IPS-18c (cell line): ENCODE measurements around the gene MROH9.
"Not testable (repeated sequence)": the region's sequence is repeated elsewhere in the genome, so short reads cannot be mapped to it uniquely, and the experiment has no call there.

Experiments
- H3K4me3 ChIP-seq: 2 replicates; pipeline ENCODE4 v1.7.0; 2013; ENCODE audit warnings: low read depth, mild to moderate bottlenecking, low read length, moderate library complexity; ENCODE audit not compliant: insufficient read depth
- H3K9me3 ChIP-seq: one replicate; pipeline ENCODE4 v1.6.1; 2013; ENCODE audit warnings: mild to moderate bottlenecking, low read length, moderate library complexity; ENCODE audit not compliant: control insufficient read depth, insufficient read depth

The MROH9 gene

DNA sequence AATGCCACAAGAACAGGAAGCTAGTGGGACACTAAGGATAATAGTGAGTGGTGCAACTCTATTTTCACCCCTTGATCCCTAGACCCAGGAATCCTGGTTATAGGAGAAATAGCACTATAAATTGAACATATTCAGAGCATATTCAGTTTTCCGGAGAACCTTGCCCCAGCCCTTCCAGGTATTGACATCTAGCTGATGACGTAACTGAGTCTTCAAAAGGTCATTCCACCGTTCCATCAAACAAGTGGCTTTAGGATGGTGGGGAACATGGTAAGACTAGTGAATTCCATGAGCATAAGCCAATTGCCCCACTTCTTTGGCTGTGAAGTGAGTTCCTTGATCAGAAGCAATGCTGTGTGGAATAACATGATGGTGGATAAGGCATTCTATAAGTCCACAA lies 2.9 kb downstream of the MROH9 start:
- no peak overlapping the region for H3K4me3 ChIP-seq
- H3K9me3 ChIP-seq: no peaks in the 10 kb centered on the region

DNA sequence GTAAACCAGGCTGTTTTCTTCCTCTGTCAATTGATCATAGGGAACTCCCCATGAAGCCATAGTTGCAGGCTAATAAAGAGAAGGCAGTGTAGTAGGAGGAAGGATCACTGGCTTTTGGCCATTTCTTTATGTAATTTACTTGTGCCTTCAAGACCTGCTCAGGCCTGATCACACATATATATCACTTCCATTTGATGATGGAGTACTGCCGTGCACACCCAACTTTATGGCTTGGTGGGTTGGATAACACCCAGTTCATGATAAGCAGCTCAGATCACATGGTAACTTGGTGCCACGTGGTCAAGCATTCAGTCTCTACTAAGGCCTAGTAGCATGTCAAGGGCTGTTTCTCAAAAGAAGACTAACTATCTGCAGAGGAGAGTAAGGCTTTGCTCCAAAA lies 4.1 kb downstream of the MROH9 start:
- Histone ChIP-seq H3K4me3 (no peak overlapping the region), H3K9me3 (no peaks in the 10 kb centered on the region)

- H3K4me3 ChIP-seq, H3K9me3 ChIP-seq: not testable (repeated sequence)
These were observed 16.4 kb downstream of the MROH9 start for GRCh38 chr1:170951744-170952143.

DNA sequence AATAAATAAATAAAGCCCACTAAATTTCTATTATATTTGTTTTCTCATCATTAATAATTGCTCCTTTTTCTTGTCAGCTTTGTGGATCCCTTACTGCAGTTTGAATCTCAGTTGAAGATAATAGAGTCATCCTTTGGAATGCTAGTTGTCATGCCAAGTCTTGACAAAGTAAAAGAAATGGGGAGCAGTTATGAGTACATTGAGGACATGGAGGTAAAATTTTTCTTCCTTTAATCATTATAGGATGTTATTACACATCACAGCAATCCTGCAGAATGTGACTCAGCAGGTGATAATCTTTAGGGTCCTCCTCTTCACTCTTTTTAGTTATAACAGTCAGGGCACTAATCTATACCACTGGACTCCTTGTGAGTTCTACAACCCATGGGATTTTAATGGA lies 24.1 kb downstream of the MROH9 start:
- no peaks in the 10 kb centered on the region for H3K9me3 ChIP-seq
- no peak overlapping the region for H3K4me3 ChIP-seq

DNA sequence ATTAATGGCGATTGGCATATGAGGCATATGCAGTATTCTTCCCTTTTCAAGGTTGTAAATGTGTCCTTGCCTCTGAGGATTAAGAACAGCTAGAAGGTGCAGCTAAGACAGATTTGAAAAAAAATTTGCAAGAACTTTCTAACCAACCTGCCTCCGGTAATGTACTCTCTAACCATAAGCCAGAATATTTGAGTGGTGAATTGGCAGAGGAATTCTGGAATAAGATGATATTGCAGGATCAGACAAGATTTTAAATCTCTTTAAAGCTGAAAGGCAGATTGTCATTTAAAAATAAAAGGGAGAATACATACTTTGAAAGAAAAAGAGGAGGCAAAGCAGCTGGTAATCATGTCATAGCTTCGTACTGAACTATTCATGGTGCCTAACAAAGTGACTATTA lies 29.2 kb downstream of the MROH9 start:
- Histone ChIP-seq H3K9me3 (no peaks in the 10 kb centered on the region), H3K4me3 (no peak overlapping the region)

- H3K4me3 ChIP-seq: no peak overlapping the region
- no peaks in the 10 kb centered on the region for H3K9me3 ChIP-seq
These were observed 31.9 kb downstream of the MROH9 start for GRCh38 chr1:170967042-170967910.

DNA sequence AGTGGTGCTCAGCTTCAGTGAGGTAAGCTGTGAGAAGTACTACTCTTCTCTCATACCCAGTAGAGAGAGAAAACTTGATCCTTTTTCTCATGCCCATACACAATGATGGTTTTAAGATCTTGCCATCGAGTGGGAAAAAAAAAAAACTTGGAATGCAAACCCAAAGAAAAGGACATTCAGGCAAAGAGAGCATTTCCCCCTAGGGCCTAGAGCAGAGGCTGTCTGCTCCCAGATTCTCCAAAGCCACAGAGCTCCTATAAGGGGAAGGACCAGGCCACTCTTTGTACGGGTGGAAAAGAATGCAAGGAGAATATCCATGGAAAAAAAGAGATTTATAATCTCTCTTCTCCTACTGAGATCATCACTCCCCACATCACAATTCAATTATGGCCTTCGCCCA lies 34.9 kb downstream of the MROH9 start:
- H3K4me3 ChIP-seq: no peak overlapping the region
- no peaks in the 10 kb centered on the region for H3K9me3 ChIP-seq

DNA sequence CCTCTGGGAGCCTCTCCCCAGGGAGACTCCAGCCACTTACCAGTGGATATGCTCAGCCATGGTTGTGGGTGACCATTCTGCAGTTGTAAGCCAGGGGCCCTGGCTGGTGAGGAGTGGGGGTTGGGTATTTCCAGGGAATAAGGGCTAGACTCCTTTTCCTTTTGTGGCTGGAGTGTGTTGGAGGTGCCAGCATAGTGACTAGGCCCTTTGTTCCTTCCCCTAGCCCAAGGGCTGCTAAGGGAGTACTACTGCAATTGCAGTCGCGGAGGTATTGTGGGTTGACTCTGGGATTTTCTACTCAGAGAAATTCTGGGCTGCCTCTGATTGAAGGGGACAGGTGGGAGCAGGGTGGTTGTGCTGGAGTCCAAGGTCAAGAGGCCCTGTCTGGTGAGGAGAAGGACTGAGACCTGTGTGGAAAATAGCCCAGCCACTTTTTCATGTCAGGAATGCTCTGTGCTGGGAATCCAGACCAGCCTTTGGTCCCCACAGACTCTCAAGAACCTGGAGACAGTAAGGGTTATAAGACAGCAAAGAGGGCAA lies 43.1 kb downstream of the MROH9 start:
- no peaks in the 10 kb centered on the region for H3K9me3 ChIP-seq
- no peak overlapping the region for H3K4me3 ChIP-seq

- no peaks in the 10 kb centered on the region for H3K9me3 ChIP-seq
- no peak overlapping the region for H3K4me3 ChIP-seq
These were observed 50.1 kb downstream of the MROH9 start for GRCh38 chr1:170985406-170985805.

DNA sequence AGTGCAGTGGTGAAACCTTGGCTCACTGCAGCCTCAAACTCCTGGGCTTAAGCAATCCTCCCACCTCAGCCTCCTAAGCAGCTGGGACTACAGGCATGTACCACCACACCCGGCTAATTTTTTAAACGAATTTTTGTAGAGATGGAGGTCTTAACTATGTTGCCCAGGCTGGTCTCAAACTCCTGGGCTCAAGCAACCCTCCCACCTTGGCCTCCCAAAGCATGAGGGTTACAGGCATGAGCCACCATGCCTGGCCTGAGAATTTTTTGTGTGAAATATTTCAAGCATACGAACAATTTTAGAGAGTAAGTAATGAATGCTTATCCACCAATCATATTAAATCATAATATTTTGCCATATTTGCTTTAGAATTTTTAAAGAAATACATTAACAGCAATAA lies 51.6 kb downstream of the MROH9 start:
- no peak overlapping the region for H3K4me3 ChIP-seq
- H3K9me3 ChIP-seq: no peaks in the 10 kb centered on the region

- Histone ChIP-seq H3K9me3 (no peaks in the 10 kb centered on the region), H3K4me3 (no peak overlapping the region)
These were observed 52.1 kb downstream of the MROH9 start for GRCh38 chr1:170987424-170987823.

DNA sequence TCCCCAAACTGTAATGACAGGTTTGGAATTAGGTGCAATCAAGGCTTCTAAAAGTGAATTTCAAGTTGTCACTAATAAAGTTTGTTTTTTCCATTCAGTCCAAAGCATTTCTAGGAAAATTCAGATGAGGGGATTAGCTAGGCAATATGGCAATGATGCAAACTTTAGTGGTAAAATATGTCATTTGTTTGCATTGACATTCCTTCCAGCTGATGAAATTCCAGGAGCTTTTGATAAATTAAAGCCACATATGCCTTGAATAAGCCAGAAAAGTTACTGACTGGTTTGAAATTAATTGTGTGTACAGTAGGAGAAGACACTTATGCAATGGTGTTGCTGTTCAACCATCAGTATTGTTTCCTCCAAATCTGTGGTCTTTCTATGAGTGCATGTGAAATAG lies 57.8 kb downstream of the MROH9 start:
- Histone ChIP-seq H3K4me3 (no peak overlapping the region), H3K9me3 (no peaks in the 10 kb centered on the region)

DNA sequence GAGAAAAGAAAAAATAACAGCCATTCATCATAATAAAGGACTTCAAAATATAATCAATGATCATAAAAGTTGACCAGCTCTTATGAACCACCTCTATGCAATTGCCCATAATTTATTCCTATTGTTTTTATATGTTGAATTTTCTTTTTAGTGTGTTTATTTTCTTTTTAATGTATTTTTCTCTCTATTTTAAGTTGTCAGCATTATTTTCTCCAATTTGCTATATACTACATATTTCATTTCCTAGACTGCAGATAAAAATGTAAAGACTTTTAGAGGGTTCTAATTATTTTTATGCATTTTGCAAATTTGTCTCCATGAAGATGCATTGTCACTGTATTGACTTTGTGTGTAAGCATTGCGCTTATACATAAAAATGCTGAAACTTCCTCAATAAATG lies 58.4 kb downstream of the MROH9 start:
- no peak overlapping the region for H3K4me3 ChIP-seq
- H3K9me3 ChIP-seq: no peaks in the 10 kb centered on the region

GRCh38 chr1:171014880-171015279 lies 79.5 kb downstream of the MROH9 start:
- Histone ChIP-seq H3K9me3 (no peaks in the 10 kb centered on the region), H3K4me3 (no peak overlapping the region)

- Histone ChIP-seq H3K9me3 (no peaks in the 10 kb centered on the region), H3K4me3 (no peak overlapping the region)
These were observed 82.1 kb downstream of the MROH9 start for GRCh38 chr1:171017426-171017825.

GRCh38 chr1:171019971-171020370 lies 84.6 kb downstream of the MROH9 start:
- Histone ChIP-seq H3K9me3 (no peaks in the 10 kb centered on the region), H3K4me3 (no peak overlapping the region)

DNA sequence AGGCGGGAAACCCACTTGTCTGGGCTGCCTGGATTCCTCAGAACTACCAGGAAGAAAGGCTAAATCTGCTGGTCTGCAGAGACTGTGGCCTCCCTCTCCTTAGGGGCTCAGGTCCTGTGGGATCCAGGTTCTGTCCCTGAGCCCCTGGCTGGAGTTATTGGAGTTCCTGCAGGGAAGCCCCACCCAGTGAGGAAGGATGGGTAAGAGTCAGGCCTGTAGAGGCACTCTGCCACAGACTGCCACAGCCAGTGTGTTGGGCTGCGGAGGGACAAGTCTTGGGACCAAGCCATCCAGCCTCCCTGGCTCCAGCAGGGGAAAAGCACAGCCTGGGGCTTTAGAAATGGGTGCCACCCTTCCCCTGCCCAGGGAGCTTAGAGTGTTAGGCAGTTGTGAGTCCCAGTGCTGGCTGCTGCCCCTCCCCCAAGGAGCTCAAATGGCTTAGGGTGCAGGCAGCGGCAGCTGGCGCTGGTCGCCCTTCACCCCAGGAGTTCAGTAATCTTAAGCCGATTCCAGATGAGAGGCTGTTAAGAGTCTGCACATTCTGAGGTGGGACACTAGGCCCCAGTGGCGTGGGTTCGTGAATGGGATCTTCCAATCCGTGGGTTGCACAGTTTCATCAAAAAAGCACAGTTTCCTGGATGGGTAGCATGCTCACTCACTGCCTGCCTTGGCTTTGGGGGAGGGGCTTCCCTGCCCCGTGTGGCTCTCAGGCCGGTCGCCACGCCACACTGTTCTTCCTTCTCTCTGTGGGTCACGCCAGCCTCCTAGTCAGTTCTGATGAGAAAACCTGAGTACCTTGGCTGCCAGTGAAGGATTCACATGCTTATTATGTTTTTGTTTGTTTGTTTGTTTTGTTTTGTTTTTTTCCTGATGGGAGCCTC lies 97.7 kb downstream of the MROH9 start:
- Histone ChIP-seq H3K9me3 (no peaks in the 10 kb centered on the region), H3K4me3 (no peak overlapping the region)

DNA sequence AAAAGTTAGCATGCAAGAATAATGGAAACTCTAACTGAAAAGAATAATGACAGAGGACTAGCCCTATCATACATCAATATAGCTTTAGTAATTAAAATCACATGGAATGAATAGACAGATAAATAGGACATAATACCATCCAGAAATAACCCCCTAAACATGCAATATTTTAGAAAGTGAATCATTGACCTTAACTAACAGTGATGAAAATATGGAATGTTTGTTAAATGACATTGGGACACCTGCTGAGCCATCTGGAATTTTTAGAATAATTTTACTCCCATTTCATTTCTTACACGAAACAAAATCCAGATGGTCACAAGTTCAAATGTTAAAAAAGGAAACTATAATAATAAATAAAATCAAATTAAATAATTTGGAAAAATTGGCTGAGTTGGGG lies 102.3 kb downstream of the MROH9 start:
- H3K9me3 ChIP-seq: no peaks in the 10 kb centered on the region
- no peak overlapping the region for H3K4me3 ChIP-seq
